ENCODE measurements around the gene IFNA4.
A peak's percentile ranks its signal among the peaks of the same experiment; 100 is the strongest.
"Not testable (repeated sequence)": the region's sequence is repeated elsewhere in the genome, so short reads cannot be mapped to it uniquely, and the experiment has no call there.

Gene IFNA4

GRCh38 chr9:21210311-21210710 lies 22.9 kb upstream of the IFNA4 start:
- H3K27ac ChIP-seq = no peak overlapping the region
- TF ChIP-seq CTCF (conservative IDR thresholded peaks at IDR 0.05; ENCODE audit: low read depth) = no peak
- ChIA-PET POLR2A (ENCODE audit: low non-redundant PET) (no interaction called here), CTCF (no interaction called here)
- no peak for DNase-seq (ENCODE audit: low spot score)

- CTCF ChIA-PET = interaction anchor here (0.7 kb wide), 1 partner anchor 82 kb away, joined by 5 read pairs; no protein-coding TSS in a partner anchor
- POLR2A ChIA-PET (ENCODE audit: low non-redundant PET); H3K27ac ChIP-seq; DNase-seq (ENCODE audit: low spot score): not testable (repeated sequence)
Observed at GRCh38 chr9:21207043-21207442, 19.7 kb upstream of the IFNA4 start, which contains the start of gene IFNA10. IFNA10 (minus strand) TSS chr9:21207143; CDS start chr9:21207097, 46 bp downstream.

- DNase-seq (ENCODE audit: low spot score) = no peak
- H3K27ac ChIP-seq = no peak overlapping the region
- POLR2A ChIA-PET (ENCODE audit: low non-redundant PET) = no interaction called here
- no peak for TF ChIP-seq CTCF (conservative IDR thresholded peaks at IDR 0.05; ENCODE audit: low read depth)
- CTCF ChIA-PET = no interaction called here
Observed at GRCh38 chr9:21205204-21205603, 17.8 kb upstream of the IFNA4 start.

- H3K27ac ChIP-seq; DNase-seq (ENCODE audit: low spot score); POLR2A ChIA-PET (ENCODE audit: low non-redundant PET): not testable (repeated sequence)
- CTCF ChIA-PET = interaction anchor here (0.7 kb wide), 1 partner anchor 266 kb away, joined by 4 read pairs; no protein-coding TSS in a partner anchor
Observed at GRCh38 chr9:21202105-21202504, 14.7 kb upstream of the IFNA4 start, which contains the start of gene IFNA7. IFNA7 (minus strand) TSS chr9:21202205; CDS start chr9:21202165, 40 bp downstream.

DNA sequence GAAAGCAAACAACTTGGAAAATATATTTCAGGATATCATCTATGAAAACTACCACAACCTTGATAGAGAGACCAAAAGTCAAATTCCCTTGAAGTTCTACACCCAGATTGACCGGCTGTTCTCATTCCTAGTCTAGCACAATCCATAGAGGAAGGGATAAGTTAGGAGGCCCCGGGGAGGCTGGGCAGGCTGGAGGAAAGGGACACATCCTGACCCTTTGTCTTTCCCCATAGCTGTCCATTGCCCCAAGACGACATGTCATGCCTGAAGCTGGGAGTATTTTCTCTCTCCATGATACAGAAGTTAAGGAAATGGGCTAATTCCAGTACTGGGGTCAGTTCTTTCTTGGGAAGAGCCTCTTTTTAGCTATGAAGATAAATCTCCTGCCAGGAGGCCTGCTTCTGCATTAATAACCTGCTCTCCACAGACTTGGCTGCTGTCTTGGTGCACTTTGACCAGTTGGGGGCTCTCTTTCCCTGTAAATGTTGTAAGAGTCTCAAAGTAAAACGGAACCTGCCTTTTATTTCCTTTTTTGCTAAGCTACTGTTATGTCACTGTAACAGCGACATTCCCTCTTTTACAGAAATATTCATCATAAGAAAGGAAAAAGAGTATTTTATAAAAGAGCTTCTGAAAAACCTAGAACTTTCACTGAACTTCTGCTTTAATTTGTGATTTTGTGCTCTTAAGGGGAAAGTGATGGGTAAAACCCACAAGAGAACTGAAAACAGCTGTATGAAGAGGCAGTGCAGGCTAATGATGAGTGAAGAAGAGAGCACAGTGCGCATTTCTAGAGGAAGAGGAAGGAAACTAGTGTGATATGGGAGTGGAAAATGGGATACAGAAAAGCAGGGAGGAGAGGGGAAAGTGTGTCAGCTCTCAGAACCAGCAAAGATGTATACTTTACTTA lies 7.7 kb upstream of the IFNA4 start:
- H3K27ac ChIP-seq; DNase-seq (ENCODE audit: low spot score); POLR2A ChIA-PET (ENCODE audit: low non-redundant PET): not testable (repeated sequence)
- CTCF ChIA-PET = interaction anchor here (0.6 to 1.2 kb wide), 10 partner anchors 21 to 1616 kb away, joined by 3 to 4 read pairs (median 3); no protein-coding TSS in a partner anchor
- TF ChIP-seq CTCF (conservative IDR thresholded peaks at IDR 0.05; ENCODE audit: low read depth) = peak; percentile 72

DNA sequence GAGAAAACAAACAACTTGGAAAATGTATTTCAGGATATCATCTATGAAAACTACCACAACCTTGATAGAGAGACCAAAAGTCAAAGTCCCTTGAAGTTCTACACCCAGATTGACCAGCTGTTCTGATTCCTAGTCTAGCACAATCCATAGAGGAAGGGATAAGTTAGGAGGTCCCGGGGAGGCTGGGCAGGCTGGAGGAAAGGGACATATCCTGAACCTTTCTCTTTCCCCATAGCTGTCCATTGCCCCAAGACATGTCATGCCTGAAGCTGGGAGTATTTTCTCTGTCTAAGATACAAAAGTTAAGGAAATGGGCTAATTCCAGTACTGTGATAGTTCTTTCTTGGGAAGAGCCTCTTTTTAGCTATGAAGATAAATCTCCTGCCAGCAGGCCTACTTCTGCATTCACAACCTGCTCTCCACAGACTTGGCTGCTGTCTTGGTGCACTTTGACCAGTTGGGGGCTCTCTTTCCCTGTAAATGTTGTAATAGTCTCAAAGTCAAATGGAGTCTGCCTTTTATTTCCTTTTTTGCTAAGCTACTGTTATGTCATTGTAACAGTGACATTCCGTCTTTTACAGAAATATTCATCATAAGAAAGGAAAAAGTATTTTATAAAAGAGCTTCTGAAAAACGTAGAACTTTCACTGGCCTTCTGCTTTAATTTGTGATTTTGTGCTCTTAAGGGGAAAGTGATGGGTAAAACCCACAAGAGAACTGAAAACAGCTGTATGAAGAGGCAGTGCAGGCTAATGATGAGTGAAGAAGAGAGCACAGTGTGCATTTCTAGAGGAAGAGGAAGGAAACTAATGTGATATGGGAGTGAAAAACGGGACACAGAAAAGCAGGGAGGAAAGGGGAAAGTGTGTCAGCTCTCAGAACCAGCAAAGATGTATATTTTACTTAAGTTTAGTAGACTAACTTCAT lies 4.3 kb downstream of the IFNA4 start:
- peak; percentile 55 for TF ChIP-seq CTCF (conservative IDR thresholded peaks at IDR 0.05; ENCODE audit: low read depth)
- H3K27ac ChIP-seq; POLR2A ChIA-PET (ENCODE audit: low non-redundant PET); DNase-seq (ENCODE audit: low spot score): not testable (repeated sequence)
- CTCF ChIA-PET = interaction anchor here (0.6 to 0.7 kb wide), 2 partner anchors 49 to 824 kb away, joined by 3 read pairs; no protein-coding TSS in a partner anchor

- TF ChIP-seq CTCF (conservative IDR thresholded peaks at IDR 0.05; ENCODE audit: low read depth) = no peak
- CTCF ChIA-PET = interaction anchor here (0.6 kb wide), 1 partner anchor 479 kb away, joined by 3 read pairs; no protein-coding TSS in a partner anchor
- peak; percentile 11 for DNase-seq (ENCODE audit: low spot score)
- H3K27ac ChIP-seq = no peak overlapping the region
- POLR2A ChIA-PET (ENCODE audit: low non-redundant PET) = no interaction called here
Observed at GRCh38 chr9:21174671-21175070, 12.7 kb downstream of the IFNA4 start.
